ENCODE results near the gene TES.
"Not testable (repeated sequence)": the region's sequence is repeated elsewhere in the genome, so short reads cannot be mapped to it uniquely, and the experiment has no call there.

GRCh38 chr7:116295903-116296302, 85.6 kb downstream of the TES start:
- TF ChIP-seq CTCF (IDR thresholded peaks at IDR 0.05; ENCODE audit: borderline replicate concordance, extremely low read depth, low read length, poor library complexity, severe bottlenecking); EZH2 (IDR thresholded peaks at IDR 0.05; ENCODE audit: borderline replicate concordance, low read depth, low read length, severe bottlenecking): not testable (repeated sequence)

All from DND-41 (cell line).